NCI-H524 (cell line): ENCODE measurements around the gene PTPN18.

ENCODE experiments used
- DNase-seq, 2 experiments: peaks; one replicate each; lab custom pipeline; 2025; lab: John Stamatoyannopoulos, UW

Gene PTPN18

DNA sequence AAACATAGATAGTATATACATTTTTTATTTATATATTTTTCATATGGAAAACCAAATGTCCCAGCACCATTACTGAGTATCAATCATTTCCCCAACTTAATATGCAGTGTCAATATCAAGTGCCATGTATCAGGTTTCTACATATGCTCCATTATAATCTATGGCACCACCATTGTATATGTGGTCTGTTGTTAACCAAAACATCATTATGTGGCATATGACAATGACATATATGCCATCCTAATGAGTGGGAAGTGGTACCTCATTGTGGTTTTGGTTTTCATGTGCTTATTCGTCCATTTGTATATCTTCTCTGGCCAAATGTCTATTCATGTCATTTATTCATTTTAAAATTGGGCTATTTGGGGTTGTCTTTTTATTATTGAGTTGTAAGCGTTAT is 9.2 kb downstream of the PTPN18 start:
- no peak for DNase-seq

GRCh38 chr2:130365963-130366362 is 10.1 kb downstream of the PTPN18 start:
- no peak for DNase-seq

DNA sequence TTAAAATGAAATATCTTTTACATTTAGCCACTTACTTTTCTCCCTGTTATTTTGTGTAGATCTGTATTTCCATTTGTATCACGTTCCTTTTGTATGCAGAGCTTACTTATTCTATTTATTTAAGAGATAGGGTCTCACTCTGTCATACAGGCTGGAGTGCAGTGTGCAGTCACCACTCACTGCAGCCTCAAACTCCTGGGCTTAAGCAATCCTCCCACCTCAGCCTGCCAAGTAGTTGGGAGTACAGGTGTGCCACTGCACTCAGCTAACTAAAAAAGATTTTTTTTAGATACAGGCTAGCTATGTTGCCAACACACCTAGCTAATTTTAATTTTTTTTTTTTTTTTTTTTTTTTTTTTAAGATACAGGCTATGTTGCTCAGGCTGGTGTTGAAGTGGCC is 10.9 kb downstream of the PTPN18 start:
- DNase-seq = no peak

DNA sequence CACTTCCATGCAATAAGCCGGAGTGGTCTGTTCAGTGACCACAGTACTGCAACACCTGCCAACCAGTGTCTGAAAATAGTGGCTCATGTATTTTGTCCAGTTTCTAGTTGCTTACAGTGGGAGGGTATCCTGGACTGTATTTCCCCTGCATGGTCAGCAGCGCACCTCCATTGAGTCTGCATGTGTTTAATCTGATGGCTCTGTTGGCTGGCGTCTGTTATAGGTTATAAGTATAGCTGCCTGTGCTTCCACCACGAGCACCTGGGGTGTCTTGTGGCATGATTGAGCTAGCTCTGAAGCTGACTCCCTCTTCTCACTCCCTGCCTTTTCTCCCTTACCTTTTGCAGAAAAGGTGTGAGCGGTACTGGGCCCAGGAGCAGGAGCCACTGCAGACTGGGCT is 12.9 kb downstream of the PTPN18 start:
- no peak for DNase-seq

DNA sequence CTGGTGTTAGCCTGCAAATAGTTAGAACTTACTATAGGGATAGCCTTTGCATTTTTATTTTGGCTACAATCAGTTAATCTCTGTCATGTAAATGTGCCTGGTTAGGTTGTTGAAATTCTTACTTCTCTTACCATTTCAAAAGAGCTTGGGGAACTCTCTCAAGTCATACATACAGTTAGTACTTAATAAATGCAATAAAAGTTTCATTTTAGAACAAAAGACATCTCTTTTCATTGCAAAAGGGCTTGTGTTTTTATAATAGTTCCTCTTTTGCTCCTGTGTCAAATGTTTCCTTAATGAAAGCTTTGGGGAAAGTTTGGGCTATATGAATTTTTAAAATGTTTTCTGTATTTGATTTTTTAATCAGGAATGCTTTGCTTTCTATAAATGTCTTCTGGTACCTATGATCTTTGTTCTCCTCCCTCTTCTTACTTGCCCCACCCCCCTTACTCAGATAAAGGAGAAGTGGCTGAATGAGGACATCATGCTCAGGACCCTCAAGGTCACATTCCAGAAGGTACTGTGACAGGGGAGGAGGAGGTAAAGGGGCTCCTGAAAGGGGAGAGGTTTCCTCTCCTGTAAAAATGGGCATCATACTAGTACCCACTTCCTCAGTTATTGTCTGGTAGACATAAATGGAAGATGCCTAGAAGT is 13.6 kb downstream of the PTPN18 start:
- no peak for DNase-seq

DNA sequence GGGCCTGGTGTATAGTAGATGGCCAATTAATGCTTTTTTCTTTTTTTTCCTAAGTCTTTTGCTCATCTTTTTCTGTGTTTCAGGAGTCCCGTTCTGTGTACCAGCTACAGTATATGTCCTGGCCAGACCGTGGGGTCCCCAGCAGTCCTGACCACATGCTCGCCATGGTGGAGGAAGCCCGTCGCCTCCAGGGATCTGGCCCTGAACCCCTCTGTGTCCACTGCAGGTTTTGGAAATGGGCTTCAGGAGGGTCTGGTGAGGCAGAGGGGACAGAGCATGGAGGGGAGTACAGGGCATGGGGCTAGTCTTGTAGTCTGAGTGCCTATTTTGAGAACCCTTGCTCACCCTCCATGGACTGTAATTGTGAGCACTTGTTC is 14.1 kb downstream of the PTPN18 start:
- no peak for DNase-seq

DNA sequence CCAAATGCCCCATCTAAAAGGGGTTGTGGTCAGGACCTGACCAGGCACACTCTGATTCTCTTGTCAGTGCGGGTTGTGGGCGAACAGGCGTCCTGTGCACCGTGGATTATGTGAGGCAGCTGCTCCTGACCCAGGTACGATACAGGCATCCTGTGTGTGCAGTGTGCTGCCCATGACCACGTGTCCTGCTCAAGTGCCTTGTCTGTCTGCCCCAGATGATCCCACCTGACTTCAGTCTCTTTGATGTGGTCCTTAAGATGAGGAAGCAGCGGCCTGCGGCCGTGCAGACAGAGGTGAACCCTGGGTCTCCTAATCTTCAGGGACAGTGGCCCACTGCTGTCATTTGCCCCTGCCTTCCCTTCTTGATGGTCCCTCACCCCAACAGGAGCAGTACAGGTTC is 14.6 kb downstream of the PTPN18 start:
- no peak for DNase-seq

DNA sequence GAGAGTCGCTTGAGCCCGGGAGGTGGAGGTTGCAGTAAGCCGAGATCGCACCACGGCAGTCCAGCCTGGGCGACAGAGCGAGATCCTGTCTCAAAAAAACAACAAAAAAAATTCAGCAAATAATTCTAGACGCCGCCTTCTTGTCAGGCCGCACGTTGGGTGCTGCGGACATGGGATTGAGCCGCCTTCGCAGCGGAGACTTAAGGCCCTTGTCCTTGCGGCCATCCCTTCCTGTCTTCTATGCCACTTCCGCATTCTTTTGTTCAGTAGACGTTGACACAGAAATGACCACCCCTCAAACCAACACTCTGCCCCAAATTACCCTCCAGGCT is 15.8 kb downstream of the PTPN18 start:
- no peak for DNase-seq

GRCh38 chr2:130372055-130372832 is 16.4 kb downstream of the PTPN18 start:
- peak; percentile 55 to 81 for DNase-seq

DNA sequence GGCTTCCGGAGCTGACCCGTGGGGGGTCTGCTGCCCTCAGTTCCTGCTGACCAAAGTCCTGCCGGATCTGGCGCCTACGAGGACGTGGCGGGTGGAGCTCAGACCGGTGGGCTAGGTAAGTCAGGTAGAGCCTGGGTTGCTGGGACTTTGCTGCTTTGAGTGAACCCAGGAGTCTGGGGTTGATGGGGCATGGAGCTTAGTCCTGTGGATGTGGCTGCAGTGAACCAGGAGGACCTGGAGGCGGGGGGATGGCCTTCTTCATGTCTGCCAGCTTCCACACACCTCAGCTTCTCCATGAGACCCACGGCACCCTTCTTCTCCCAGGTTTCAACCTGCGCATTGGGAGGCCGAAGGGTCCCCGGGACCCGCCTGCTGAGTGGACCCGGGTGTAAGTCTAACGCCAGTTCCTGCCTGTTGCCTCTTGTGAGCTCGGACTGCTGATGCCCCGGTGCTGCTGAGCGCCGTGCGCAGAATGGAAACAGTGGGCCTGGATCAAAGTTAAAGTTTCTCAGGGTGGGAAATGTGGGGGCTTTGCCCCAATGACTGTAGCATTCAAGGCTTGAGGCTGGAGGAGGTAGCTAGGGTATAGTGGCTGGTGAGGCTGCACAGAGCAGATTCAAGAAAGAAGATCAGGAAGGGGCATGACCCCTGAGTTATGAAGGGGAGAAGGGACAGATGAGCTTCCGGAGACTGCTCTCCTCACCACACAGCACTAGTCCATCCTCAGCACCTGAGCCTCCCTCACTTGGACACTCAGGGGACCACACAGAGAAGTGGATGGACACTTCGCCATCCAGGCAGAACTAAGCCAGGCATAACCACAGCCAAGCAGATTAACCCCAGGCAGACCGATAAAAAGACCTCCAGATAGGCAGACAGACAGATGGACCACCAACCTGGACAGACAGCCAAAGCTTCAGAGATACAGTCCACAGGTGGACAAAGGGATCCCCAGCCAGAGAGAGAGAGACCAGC is 17.3 kb downstream of the PTPN18 start:
- no peak for DNase-seq

DNA sequence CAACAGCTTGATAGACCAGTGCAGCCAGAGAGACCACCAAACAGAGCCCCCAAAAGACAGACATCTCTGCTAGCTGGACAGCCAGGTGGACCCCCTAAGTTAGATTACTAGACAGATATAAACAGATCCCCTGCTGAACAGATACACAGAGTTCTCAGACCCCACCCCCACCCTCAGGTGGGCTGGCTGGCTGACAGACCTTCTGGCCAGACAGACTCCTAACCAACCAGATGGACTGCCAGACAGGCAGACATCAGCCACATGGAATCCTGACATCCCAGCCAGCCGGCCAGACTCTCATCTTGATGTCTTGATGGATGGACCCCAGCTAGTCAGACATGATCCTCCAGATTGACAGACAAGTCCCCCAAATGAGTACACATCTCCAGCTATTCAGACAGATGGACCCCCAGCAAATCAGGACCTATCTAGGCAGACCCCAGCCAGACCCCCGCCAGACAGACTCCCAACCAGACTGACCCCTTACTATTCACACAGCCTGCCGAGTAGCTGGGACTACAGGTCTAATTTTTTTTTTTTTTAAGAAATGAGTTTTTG is 18.0 kb downstream of the PTPN18 start:
- DNase-seq = no peak

DNA sequence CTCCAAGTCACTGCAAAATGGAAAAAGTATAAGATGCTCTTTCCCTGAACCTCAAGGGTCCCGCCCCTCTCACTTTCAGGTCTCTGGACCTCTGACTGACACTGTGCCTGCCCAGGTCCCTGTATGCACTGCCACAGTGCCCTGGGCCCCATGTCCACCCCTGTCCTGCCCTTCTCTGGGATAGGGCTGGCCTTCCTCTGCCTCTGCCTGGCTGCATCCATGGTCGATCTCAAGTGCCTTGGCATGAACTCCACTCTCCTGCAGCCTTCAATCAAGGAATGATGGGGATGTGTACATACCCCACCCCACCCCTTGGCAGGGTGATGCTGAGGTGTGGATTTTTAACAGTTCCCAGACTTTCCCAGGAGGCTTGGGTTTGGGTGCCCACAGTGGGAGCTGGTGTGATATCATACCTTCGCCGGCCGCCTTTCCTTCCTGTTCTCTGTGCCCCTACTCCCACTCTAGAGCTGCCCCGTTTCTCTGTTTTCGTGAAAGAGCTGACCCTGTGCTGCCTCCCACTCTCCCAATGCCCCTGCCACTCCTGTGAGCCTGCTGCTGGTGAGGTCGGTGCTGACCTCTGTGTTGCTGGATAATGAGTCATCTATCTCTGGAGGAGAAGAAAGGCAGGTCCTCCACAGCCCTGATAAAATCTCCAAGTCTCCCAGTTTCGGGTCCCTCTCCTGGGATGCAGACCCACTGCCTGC is 18.9 kb downstream of the PTPN18 start:
- no peak for DNase-seq

- no peak for DNase-seq
Observed at GRCh38 chr2:130375291-130376266, 19.7 kb downstream of the PTPN18 start.

GRCh38 chr2:130376433-130377293 is 20.8 kb downstream of the PTPN18 start:
- no peak for DNase-seq

GRCh38 chr2:130377491-130377890 is 21.6 kb downstream of the PTPN18 start:
- DNase-seq = no peak

- no peak for DNase-seq
Observed at GRCh38 chr2:130378206-130378897, 22.5 kb downstream of the PTPN18 start.

GRCh38 chr2:130378898-130379214 is 23.0 kb downstream of the PTPN18 start:
- DNase-seq = no peak

DNA sequence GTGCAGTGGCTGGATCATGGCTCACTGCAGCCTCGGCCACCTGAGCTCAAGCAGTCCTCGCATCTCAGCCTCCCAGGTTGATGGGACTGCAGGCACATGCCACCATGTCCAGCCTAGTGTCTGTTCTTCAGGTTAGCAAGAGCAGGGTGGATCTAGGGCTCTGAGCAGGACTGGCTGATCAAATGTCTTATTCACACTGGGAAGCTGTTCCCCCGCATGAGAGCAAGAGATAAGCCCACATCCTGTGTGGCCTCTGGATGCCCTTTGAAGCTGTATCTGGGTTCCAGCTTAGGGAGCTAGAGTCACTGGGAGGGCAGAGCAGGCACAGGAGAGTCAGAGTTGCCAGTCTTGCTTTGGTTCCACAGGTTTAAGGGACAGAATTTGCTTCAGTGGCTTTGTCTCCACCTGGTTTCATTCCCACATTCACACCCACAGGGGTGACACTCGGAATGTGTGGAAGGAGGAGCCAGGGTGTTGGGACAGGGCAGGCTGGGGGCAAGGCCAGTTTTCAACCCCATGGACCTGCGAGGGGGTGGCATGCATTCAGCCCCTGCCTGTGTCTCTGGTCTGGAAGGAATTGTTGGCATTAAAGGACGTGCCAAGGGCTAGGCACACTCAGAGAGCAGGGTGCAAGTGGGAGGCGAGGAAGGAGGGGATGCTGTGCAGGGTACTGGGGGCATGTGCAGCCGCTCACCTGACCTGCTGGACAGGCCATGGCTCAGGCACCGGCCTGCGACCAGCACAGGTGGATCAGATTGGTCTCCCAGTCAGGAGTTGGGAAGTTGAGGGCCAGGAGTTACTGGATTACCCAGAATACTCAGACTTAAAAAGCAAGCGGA is 24.5 kb downstream of the PTPN18 start:
- DNase-seq = no peak
